ENCODE data around the gene UMODL1.

Gene UMODL1

DNA sequence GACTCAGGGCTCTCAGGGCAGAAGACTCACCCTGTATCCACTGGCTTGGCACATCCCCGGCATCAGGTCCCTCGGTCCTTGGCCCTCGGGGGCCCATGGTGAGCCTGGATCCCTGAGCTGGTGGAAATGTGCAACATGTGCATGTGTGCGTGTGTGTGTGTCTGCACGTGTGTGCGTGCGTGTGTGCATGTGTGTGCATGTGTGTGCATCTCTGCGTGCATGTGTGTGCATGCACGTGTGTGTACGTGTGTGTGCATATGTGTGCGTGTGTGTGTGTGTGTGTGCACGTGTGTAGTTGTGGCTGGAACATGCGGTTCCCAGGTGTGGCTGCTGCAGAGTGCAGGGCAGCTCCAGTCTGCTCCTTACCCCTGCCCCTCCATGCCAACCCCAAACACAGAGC lies 51.3 kb downstream of the UMODL1 start:
- TF ChIP-seq, protein P1, sequence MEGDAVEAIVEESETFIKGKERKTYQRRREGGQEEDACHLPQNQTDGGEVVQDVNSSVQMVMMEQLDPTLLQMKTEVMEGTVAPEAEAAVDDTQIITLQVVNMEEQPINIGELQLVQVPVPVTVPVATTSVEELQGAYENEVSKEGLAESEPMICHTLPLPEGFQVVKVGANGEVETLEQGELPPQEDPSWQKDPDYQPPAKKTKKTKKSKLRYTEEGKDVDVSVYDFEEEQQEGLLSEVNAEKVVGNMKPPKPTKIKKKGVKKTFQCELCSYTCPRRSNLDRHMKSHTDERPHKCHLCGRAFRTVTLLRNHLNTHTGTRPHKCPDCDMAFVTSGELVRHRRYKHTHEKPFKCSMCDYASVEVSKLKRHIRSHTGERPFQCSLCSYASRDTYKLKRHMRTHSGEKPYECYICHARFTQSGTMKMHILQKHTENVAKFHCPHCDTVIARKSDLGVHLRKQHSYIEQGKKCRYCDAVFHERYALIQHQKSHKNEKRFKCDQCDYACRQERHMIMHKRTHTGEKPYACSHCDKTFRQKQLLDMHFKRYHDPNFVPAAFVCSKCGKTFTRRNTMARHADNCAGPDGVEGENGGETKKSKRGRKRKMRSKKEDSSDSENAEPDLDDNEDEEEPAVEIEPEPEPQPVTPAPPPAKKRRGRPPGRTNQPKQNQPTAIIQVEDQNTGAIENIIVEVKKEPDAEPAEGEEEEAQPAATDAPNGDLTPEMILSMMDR (IDR thresholded peaks at IDR 0.05; ENCODE audit: low read depth, low read length) = no peak

GRCh38 chr21:42122808-42123207 lies 51.7 kb downstream of the UMODL1 start:
- TF ChIP-seq, protein P1 (IDR thresholded peaks at IDR 0.05; ENCODE audit: low read depth, low read length) = no peak
- no peak overlapping the region for H3K4me3 ChIP-seq (ENCODE audit: low read depth, low read length)

More for the DNA sequence above, 51.3 kb downstream of the UMODL1 start:
- H3K4me3 ChIP-seq (ENCODE audit: low read depth, low read length) = no peak overlapping the region

DNA sequence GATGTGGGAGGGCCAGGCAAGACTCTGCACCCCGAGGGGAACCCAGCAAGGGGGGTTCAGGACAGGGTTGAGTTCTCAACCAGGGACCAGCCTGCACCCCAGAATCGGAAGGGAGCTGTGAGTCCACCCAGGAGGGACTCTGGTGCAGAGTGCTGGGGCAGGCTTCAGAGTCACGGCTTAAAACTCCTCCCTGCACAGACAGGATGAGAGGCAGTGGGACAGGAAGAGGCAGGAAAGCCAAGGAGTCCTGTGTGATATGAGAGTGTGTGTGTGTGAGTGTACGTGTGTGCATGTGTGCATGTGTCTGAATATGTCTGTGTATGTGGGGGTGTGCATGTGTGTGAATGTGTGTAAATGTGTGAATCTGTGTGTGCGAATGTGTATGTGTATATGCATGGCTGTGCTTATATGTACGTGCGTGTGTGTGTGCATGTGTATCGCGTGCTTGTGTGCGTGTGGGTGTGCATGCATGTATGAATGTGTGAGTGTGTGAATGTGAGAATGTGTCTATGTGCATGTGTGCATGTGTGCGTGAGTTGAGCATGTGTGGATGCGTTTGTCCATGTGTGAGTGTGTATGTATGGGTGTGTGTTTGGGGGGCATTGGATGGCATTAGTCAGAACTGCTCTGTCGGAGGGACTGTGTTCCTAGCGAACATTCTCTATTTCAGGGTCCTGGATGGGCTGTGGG lies 52.2 kb downstream of the UMODL1 start:
- no peak overlapping the region for H3K4me3 ChIP-seq (ENCODE audit: low read depth, low read length)
- TF ChIP-seq, protein P1 (IDR thresholded peaks at IDR 0.05; ENCODE audit: low read depth, low read length) = no peak

GRCh38 chr21:42124081-42124480 lies 53.0 kb downstream of the UMODL1 start:
- no peak overlapping the region for H3K4me3 ChIP-seq (ENCODE audit: low read depth, low read length)
- TF ChIP-seq, protein P1 (IDR thresholded peaks at IDR 0.05; ENCODE audit: low read depth, low read length) = no peak

DNA sequence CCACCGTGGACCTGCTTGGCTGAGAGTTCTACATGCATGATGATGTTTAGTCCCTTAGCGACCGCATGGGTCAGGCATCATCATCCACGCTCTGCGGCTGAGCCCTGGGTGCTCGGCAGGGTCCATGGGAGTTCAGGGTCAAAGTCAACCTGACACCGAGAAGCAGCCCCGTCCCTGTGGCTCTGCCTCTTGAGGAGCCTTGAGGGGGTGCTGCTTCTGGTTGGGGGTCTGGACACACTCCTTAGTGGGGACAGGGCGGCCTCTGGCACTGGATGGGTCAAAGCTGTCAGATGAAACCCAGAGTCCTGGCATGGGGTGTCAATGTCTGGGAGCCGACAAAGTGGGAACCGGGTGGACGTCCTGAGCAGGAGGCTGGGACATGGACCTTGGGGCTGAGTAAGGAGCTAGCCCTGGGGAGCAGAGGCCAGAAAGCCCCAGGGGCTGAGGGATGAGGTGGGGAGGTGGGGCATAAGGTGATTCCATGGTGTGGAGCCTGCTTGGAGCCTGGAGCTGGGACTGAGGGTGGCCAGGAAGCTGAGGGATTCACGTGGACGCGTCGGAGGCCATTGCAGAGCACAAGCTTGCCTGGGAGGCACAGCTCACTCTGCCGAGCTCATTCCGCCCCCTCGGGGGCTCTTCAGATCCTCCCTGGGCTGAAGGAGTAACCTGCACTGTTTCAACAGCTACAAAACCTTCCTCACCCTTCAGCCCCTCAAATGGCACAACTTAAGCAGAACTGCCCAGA lies 53.9 kb downstream of the UMODL1 start:
- TF ChIP-seq, protein P1 (IDR thresholded peaks at IDR 0.05; ENCODE audit: low read depth, low read length) = no peak
- no peak overlapping the region for H3K4me3 ChIP-seq (ENCODE audit: low read depth, low read length)

GRCh38 chr21:42125571-42126544 lies 54.7 kb downstream of the UMODL1 start:
- TF ChIP-seq, protein P1 (IDR thresholded peaks at IDR 0.05; ENCODE audit: low read depth, low read length) = no peak

More at GRCh38 chr21:42125571-42126544, 54.7 kb downstream of the UMODL1 start:
- H3K4me3 ChIP-seq (ENCODE audit: low read depth, low read length) = no peak overlapping the region
